Skeletal muscle cell (primary cell): ENCODE measurements around the gene SMPDL3B.

Source experiments
- DNase-seq: peaks from one replicate; pipeline ENCODE4 v3.0.0-alpha.2; 2010; ENCODE audit warnings: low read depth
- H3K4me3 ChIP-seq: 2 replicates; pipeline ENCODE4 v1.5.1; 2011; ENCODE audit warnings: low read depth, mild to moderate bottlenecking, control low read depth, low read length, moderate library complexity

SMPDL3B gene

DNA sequence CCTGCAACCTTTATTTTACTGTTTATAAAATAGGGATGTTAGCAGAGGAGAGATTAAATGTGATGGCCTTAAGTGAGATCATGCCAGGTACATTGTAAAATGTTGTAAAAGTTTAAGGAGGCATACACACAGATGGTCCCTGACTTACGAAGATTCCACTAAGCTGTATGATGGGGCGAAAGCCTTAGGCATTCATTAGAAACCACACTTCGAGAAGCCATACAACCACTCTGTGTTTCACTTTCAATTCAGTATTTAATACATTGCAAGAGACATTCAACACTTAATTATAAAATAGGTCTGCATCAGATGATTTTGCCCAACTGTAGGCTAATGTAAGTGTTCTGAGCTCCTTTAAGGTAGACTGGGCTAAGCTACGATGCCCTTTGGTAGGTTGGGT is 3.7 kb downstream of the SMPDL3B start:
- H3K4me3 ChIP-seq: no peak overlapping the region

DNA sequence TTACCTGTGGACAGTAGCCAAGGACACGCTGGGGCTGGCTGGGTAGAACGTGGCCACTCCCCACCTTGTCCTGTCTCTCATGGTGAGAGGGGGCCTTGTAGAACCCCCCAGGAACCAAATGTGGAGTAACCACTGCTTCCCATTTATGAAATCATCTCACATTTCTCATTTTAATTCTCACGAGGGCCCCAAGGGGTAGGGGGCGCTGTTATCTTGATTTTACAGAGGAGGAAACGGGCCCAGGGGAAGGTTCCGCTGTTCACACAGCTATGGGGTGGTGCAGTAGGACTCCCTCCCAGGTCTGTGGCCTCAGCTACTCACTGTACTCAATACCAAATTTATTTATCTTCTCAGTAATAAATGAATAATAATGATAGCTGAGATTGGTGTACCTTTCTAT is 5.5 kb downstream of the SMPDL3B start:
- no peak overlapping the region for H3K4me3 ChIP-seq
- no peak for DNase-seq

More for the DNA sequence above, 3.7 kb downstream of the SMPDL3B start:
- no peak for DNase-seq

DNA sequence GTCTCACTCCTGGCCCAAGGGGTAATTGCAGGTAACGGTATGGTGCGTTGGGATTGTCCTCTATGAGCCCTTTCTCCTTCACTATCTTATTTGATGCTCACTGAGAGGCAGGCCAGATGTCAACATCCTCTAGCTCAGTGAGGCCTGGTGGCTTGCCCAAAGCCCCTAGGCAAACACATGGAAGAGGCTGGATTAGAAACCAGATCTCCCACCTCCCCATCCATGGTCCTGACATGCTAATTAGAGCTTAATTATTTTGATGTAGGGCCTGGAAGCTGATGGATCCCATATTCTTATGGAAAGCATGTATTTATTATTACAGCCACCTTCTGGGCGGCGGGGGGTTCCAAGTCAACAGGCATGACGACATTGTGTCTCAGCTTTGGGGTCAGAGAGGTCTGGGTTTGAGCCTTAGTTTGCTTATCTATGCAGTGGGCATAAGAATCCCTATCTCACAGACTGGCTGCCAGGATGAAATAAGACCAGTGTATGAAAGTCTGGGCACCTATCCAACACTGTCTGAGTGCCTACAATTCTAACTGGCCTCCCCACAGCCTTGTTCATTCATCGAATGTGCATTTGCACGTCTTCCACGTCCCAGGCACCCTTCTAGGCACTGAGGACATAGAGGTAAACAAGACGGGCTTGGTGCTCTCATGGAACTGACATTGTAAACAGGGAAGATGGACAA is 6.2 kb downstream of the SMPDL3B start:
- H3K4me3 ChIP-seq: no peak overlapping the region
- no peak for DNase-seq

DNA sequence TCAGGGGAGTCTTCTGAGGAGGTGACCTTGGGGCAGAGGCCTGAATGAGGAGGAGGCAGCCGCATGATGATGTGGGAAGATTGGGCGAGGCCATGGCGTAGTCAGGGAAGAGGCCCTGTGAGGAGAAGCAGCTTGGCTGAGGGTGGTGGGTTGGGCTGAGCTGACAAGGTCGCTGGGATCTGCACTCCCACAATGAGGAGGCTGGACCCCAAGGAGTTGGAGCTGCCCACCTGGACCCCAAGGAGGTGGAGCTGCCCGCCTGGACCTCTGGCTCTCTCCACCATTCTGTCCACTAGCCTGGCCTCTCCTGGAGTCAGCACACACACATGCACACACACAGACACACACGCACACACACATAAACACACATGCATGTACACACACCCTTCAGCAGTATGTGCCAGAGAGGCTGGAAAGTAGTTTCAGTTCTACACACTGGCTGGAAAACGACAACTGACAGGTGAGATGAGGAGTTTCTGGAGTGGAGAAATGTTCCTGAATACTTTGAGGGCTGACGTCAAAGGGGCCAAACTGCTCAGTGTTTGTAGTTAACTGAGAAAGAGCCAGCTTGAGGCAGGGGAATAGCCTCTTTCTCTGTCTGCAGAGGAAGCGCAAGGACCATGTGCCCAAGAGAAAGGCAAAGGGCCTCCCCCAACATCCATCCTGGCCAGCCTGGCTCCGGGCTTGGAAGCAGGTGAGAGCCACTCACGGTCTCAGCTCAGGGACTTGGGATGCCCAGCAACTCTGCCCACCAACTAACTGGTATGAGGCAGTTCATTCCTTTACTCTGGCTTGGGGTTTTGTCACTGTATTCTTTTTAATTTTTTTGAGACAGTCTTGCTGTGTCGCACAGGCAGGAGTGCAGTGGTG is 7.1 kb downstream of the SMPDL3B start:
- DNase-seq: no peak

DNA sequence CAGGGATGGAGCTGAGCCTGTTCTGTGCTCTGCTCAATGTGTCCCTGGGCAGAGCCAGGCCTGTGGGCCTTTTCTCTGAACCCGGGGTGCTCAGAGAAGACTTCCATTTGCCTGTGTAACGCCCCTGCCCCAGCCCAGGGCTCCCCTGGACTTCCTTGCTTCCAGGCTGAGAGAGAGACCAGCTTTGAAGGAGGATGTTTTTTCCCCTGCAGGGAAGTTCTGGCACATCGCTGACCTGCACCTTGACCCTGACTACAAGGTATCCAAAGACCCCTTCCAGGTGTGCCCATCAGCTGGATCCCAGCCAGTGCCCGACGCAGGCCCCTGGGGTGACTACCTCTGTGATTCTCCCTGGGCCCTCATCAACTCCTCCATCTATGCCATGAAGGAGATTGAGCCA is 10.2 kb downstream of the SMPDL3B start:
- DNase-seq: no peak
- H3K4me3 ChIP-seq: no peak overlapping the region

More for the DNA sequence above, 7.1 kb downstream of the SMPDL3B start:
- no peak overlapping the region for H3K4me3 ChIP-seq

DNA sequence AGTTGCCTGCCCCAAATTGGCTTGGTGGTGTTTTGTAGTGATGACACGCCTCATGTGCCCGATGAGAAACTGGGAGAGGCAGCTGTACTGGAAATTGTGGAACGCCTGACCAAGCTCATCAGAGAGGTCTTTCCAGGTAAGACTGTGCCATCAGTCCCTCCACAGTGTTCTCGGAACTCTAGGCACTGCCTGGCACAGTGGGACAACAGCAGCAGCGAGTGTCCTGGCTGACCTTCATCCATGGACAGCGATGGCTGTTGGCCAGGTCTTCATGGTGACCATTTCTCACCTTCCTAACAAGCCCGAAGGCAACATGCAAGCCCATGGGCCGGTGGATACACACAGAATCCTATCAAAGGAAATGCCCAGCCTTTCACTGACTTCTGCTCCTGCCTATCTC is 14.2 kb downstream of the SMPDL3B start:
- no peak for DNase-seq
- H3K4me3 ChIP-seq: no peak overlapping the region

DNA sequence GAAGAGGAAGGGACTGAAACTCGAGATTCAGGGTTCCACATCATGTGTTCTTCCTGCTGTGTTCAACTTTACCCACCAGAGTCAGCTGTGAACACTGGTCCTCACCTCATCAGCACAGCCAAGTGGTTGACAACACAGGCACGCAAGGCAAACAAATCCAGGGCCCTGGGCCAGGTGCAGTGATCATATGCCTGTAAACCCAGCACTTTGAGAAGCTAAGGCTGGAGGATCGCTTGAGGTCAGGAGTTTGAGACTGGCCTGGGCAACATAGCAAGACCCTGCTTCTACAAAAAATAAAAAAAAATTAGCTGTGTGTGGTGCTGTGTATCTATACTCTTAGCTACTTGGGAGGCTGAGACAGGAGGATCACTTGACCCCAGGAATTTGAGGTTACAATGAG is 16.6 kb downstream of the SMPDL3B start:
- no peak for DNase-seq
- no peak overlapping the region for H3K4me3 ChIP-seq

DNA sequence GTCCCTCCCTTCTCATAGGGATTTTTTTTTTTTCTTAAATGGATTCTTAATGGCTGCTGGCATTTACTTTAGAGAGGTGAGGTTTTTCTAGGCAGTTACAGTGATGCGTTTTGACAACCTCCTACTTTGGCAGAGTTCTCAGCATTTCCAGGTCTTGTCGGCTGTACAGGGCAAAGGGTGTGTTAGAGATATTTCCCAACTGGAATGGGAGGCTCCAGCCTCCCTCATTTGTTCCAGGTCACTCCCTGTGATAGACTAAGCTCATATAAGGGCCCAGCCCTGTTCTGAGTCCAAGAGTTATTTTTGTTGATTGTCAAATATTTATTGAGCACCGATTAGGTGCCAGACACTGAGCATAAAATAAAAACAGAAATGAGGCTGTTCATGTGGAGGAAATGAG is 17.3 kb downstream of the SMPDL3B start:
- no peak for DNase-seq
- H3K4me3 ChIP-seq: no peak overlapping the region

DNA sequence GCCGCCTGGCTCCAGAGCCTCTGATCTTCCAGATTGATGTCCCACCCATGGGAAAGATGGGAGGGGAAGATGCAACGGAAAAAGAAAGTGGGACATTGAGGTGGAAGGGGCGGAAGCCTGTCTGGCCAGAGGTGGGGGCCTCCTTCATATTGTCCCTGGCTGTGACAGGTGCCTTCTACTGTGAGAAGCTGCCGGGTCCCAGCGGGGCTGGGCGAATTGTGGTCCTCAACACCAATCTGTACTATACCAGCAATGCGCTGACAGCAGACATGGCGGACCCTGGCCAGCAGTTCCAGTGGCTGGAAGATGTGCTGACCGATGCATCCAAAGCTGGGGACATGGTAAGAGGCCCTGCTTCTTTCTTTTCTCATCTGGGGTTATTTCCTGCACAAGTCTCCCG is 19.4 kb downstream of the SMPDL3B start:
- no peak overlapping the region for H3K4me3 ChIP-seq
- DNase-seq: no peak

DNA sequence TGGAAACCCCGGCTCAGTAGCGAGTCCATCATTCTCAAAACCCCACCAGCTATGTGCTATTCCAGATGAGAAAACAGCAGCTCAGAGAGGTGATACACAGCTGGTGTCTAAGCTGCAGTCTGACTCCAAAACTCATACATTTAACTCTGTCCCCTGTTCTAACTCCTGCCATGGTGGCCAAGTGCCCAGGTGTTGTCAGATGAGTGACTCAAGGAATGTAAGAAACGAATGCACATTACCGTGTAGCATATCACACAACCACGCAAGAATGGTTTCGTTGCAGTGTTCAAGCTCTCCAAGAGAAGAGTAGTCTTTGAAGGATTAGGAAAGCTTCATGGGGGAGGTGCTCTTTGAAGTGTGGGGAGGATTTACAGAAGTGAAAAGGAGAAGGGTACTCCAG is 20.3 kb downstream of the SMPDL3B start:
- no peak for DNase-seq
- H3K4me3 ChIP-seq: no peak overlapping the region

DNA sequence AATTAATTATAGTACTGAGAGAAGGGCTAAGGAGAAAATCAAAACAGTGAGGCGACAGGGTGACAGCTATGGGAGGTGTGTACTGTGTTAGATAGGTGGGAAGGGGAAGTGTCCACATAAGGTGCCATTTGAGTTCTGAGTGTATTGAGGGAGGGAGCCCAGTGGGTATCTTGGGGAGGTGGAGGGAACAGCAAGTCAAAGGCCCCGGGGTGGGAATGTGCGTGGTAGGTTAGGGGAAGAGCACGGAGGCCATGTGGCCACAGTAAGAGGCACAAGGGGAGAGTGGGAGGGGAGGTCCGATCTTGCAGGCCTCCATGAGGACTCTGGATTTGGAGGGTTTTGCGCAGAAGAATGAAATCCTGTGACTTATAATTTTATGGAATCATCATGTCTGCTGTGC is 22.0 kb downstream of the SMPDL3B start:
- no peak for DNase-seq
- H3K4me3 ChIP-seq: no peak overlapping the region

DNA sequence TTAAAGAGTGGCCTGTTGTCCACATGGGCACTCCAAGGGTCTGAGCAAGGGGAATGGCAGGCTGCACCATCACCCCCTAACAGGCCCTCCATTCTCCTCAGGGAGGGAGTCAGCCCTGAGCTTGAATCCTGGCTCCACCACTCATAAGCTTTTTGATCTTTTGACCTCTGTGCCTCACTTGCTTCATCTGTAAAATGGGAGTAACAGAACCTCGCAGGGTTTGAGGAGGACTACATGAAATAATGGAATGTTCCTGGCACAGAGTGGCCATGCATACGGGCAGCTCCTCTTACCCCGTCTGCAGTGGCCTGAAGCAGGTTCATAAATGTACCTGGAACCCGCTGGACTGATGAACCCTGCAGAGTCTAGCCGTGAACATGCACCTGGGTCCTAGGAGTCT is 22.9 kb downstream of the SMPDL3B start:
- H3K4me3 ChIP-seq: no peak overlapping the region
- DNase-seq: no peak

DNA sequence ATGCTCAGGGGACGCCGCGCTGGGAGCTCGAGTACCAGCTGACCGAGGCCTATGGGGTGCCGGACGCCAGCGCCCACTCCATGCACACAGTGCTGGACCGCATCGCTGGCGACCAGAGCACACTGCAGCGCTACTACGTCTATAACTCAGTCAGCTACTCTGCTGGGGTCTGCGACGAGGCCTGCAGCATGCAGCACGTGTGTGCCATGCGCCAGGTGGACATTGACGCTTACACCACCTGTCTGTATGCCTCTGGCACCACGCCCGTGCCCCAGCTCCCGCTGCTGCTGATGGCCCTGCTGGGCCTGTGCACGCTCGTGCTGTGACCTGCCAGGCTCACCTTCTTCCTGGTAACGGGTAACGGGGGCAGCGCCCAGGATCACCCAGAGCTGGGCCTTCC is 23.7 kb downstream of the SMPDL3B start:
- no peak for DNase-seq
- no peak overlapping the region for H3K4me3 ChIP-seq

DNA sequence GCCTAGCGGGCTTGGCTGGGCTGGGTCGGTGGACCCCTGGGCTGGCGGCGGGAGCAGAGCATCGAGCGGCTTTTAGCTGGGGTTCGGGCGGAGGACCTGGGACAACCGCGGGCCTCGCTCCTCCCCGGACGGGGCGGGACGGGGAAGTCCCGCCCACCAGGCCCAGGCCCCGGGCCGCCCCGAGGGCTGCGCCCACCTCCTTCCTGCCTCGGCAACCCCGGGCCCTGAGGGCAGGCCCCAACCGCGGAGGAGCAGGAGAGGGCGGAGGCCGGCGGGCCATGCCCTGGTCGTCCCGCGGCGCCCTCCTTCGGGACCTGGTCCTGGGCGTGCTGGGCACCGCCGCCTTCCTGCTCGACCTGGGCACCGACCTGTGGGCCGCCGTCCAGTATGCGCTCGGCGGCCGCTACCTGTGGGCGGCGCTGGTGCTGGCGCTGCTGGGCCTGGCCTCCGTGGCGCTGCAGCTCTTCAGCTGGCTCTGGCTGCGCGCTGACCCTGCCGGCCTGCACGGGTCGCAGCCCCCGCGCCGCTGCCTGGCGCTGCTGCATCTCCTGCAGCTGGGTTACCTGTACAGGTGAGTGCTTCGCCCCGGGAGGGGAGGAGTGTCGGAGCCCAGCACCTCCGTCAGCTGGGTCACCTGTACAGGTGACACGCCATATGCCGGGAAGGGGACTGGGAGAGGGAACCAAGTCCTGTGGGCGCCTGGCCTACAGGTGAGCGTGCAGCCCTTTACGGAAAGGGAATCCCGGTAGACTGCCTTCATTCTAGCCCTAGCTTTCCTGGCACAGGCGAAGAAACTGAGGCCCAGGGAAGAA is 25.2 kb downstream of the SMPDL3B start, which contains the start of gene XKR8:
TSS of gene XKR8 (plus strand) at position 182 of the 812 bp plus-strand sequence. CDS start at position 279, 97 bp downstream.
- peak within 1 kb of the TSS; percentile 73 for H3K4me3 ChIP-seq
- DNase-seq: peak; percentile 17

DNA sequence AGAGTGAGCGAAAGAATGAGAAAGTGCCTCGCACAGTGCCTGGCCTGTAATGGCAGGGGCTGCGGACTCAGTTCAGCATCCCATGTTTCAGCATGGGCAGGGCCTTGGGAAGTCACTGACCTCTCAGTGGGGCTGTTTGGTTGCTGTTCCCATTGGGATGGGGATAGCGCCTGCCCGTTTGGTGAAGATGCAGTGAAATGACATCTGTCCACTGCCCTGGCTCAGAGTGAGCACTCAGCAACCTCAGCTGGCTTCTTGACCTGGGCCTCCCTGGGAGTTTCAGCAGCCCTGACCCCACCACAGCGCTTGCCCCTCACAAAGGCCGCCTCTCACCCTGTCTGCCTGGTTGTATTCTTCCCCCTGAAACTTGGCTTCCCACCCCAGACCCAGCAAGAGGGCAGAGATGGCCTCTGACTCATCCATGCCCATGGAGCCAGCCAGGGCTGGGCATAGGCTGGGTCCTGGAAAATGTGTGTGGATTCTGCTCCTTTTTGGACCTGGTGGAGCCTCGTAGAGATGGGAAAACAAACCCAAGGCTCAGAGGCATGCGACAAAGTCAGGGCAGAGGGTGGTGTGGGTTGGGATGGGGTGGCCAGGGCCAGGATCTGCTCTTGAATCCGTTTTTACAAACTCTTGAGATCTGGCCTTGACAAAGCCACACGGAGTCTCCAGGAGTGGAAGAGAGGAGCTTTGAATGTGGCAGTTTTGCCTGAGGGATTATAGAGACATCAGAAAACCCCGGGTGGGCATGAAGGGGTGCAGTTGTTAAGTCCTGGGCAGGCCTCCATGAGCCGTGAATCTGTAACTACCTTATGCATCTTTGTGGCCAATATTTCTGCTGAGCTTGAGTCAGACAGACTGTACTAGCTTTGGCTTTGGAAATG is 26.2 kb downstream of the SMPDL3B start:
- H3K4me3 ChIP-seq: peak overlapping the region; percentile 73
- DNase-seq: no peak

DNA sequence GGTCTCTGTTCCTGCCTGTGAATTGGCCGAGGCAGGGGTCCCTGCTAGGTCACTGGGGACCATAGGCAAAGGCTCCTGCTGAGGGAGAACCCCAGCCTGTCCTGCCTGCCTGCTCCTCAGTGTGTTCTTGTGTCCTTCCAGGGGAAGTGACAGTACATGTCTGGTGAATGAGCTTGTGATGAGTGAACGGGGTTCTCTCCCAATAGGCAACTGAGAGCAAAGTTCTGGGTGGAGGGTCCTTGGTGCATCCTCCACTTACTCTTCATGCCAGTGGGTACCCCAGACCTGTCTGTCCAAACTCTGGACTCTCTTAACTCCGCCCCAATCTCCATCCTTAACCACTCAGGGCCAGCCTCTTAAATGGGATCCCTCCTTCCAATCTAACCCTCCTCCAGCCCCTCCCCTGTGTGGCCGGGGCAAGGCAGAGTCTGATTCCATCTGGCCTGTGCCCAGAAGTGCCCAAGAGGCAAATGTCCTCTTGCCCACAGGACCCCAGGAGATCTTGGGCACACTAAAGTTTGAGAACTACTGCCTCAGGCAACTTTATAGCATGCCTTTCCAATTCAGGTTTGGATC is 26.9 kb downstream of the SMPDL3B start:
- H3K4me3 ChIP-seq: no peak overlapping the region
- DNase-seq: no peak

DNA sequence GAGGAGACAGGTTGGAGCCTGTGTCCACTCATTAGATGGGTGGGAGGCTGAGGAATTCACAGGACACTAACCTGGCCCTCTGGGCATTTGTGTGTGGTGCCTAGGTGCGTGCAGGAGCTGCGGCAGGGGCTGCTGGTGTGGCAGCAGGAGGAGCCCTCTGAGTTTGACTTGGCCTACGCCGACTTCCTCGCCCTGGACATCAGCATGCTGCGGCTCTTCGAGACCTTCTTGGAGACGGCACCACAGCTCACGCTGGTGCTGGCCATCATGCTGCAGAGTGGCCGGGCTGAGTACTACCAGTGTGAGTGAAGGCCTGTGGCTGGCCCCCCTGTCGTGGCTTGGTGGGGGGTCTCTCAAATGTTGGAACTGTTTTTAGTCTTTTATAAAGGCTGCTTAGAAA is 28.6 kb downstream of the SMPDL3B start:
- H3K4me3 ChIP-seq: no peak overlapping the region
- DNase-seq: no peak

DNA sequence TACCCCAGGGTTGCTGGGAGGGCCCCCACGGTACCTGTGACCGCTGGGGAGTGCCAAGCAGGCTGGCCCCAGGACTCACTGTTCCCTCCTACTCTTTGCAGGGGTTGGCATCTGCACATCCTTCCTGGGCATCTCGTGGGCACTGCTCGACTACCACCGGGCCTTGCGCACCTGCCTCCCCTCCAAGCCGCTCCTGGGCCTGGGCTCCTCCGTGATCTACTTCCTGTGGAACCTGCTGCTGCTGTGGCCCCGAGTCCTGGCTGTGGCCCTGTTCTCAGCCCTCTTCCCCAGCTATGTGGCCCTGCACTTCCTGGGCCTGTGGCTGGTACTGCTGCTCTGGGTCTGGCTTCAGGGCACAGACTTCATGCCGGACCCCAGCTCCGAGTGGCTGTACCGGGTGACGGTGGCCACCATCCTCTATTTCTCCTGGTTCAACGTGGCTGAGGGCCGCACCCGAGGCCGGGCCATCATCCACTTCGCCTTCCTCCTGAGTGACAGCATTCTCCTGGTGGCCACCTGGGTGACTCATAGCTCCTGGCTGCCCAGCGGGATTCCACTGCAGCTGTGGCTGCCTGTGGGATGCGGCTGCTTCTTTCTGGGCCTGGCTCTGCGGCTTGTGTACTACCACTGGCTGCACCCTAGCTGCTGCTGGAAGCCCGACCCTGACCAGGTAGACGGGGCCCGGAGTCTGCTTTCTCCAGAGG is 31.8 kb downstream of the SMPDL3B start:
- no peak overlapping the region for H3K4me3 ChIP-seq
- DNase-seq: no peak
